Mesenteric fat pad (tissue), 1 donor: Measurements from ENCODE around the gene DDX28. TPM values are rescaled to one million over a fixed set of nuclear protein-coding genes. Genes with fewer than 3 reads are reported as not detected.

ENCODE experiments used
- total RNA-seq: library from RNA; stranded (reverse); fragmentation: NEBNext Ultra II Directional; extraction: Animal tissue kit (Norgen Biotek cat#: 25700); gene quantifications from one replicate; pipeline ENCODE4 v1.2.1, GENCODE V29; 2021
- donor health status: DM: yes; HTN: yes; CAD: no.

The DDX28 gene
- total RNA-seq, 1 donor from 2014 or later: 7.8 TPM

Other genes starting within 250 kb of the DDX28 start
- 14.5 TPM for gene RANBP10, start 216.7 kb downstream of the DDX28 start, total RNA-seq
- 1.1 TPM for gene TSNAXIP1, start 216.3 kb downstream of the DDX28 start, total RNA-seq
- gene THAP11, start 180.9 kb downstream of the DDX28 start, total RNA-seq: 21.6 TPM
- 87.6 TPM for gene NUTF2, start 176.3 kb downstream of the DDX28 start, total RNA-seq
- gene CENPT, start 175.5 kb downstream of the DDX28 start, total RNA-seq: 35.5 TPM
- 41.3 TPM for gene EDC4, start 150.2 kb downstream of the DDX28 start, total RNA-seq
- gene NRN1L, start 138.3 kb downstream of the DDX28 start, total RNA-seq: not detected
- 28.6 TPM for gene PSKH1, start 130.0 kb downstream of the DDX28 start, total RNA-seq
- gene CTRL, start 91.4 kb downstream of the DDX28 start, total RNA-seq: 1.3 TPM
- 53.8 TPM for gene PSMB10, start 86.4 kb downstream of the DDX28 start, total RNA-seq
- 32.1 TPM for gene LCAT, start 79.1 kb downstream of the DDX28 start, total RNA-seq
- gene SLC12A4, start 54.6 kb downstream of the DDX28 start, total RNA-seq: 113 TPM
- gene DPEP3, start 42.7 kb downstream of the DDX28 start, total RNA-seq: 0.16 TPM
- gene DPEP2, start 23.7 kb downstream of the DDX28 start, total RNA-seq: 1.5 TPM
- gene DPEP2NB, start 7.3 kb downstream of the DDX28 start, total RNA-seq: not detected
- 17.4 TPM for gene DUS2, start 52 bp upstream of the DDX28 start, total RNA-seq
- 38.2 TPM for gene NFATC3, start 62.1 kb upstream of the DDX28 start, total RNA-seq
- gene ESRP2, start 212.9 kb upstream of the DDX28 start, total RNA-seq: 0.71 TPM
- gene PLA2G15, start 222.1 kb upstream of the DDX28 start, total RNA-seq: 40.2 TPM
- gene SLC7A6, start 241.3 kb upstream of the DDX28 start, total RNA-seq: 264 TPM